ENCODE data around the gene MBLAC2.

DNA sequence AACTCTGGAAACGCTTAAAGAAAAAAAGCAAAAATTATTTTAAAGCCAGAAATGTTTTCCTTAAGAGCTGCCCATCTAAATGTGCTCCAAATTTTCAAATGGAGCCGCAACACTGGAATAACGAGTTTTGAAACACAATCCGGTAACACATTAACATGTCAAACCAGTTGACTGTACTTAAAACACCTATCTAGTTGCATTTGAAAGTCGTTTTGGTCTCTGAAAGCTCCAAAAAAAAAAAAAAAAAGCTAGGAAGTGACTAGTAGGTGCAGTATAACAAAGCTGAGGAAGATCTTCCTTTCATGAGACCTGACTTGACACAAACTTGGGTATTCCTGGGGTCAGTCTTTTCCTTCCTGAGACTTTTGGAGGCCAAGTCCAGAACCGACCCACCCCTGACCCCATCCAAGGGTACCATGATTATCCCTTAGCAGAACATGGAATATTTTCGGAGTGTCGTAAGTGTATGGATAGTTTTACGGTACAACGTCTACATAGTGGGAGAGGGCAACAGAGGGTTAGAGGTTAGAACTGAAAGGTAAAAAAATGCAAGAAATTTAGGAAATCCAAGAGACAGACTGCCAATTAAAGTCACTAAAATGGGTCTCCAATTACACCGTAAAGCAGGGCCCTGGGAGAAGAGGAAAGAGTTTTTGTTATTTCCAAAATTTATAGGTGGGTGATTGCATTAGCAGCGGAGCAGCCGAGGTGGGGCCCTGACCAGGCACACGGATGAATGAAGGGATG lies 65.8 kb downstream of the MBLAC2 start:
- TF ChIP-seq, protein P1, sequence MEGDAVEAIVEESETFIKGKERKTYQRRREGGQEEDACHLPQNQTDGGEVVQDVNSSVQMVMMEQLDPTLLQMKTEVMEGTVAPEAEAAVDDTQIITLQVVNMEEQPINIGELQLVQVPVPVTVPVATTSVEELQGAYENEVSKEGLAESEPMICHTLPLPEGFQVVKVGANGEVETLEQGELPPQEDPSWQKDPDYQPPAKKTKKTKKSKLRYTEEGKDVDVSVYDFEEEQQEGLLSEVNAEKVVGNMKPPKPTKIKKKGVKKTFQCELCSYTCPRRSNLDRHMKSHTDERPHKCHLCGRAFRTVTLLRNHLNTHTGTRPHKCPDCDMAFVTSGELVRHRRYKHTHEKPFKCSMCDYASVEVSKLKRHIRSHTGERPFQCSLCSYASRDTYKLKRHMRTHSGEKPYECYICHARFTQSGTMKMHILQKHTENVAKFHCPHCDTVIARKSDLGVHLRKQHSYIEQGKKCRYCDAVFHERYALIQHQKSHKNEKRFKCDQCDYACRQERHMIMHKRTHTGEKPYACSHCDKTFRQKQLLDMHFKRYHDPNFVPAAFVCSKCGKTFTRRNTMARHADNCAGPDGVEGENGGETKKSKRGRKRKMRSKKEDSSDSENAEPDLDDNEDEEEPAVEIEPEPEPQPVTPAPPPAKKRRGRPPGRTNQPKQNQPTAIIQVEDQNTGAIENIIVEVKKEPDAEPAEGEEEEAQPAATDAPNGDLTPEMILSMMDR (optimal IDR thresholded peaks at IDR 0.05 in 1 of 3, IDR thresholded peaks at IDR 0.05 in 1 of 3, conservative IDR thresholded peaks at IDR 0.05 in 1 of 3; ENCODE audit: extremely low read depth in 1 of 3, insufficient read depth in 2 of 3, low read length in 3 of 3), result no peak
- TF ChIP-seq EZH2 (IDR thresholded peaks at IDR 0.05; ENCODE audit: low read length), result no peak
